GM18507 (cell line): Measurements from ENCODE around the gene PTGIR.
A peak's percentile ranks its signal among the peaks of the same experiment; 100 is the strongest.

Experiments used
- DNase-seq: peaks from one replicate; pipeline ENCODE4 v3.0.0; 2011; ENCODE audit warnings: low read depth; ENCODE audit not compliant: insufficient read length; ENCODE audit errors: extremely low spot score
- FAIRE-seq: peaks from 2 replicates; lab custom pipeline; 2011; peaks lifted over from hg19 to GRCh38; lab: Jason Lieb, UNC

The PTGIR gene

GRCh38 chr19:46602392-46603194 lies 22.3 kb downstream of the PTGIR start:
- FAIRE-seq (no peak), DNase-seq (no peak)

GRCh38 chr19:46601318-46602224 lies 23.3 kb downstream of the PTGIR start, which contains the start of gene CALM3:
Gene CALM3, plus strand, starts transcription at chr19:46601330. Its CDS starts 105 bp downstream, at chr19:46601435.
- DNase-seq (no peak), FAIRE-seq (peak; percentile 9)

GRCh38 chr19:46600384-46601317 lies 24.2 kb downstream of the PTGIR start:
- peak; percentile 94 for FAIRE-seq
- peak; percentile 87 for DNase-seq

- FAIRE-seq, result peak; percentile 45
These were observed 25.0 kb downstream of the PTGIR start for GRCh38 chr19:46599716-46600373.

GRCh38 chr19:46598372-46598917 lies 26.4 kb downstream of the PTGIR start:
- no peak for DNase-seq
- no peak for FAIRE-seq

More at GRCh38 chr19:46599716-46600373, 25.0 kb downstream of the PTGIR start:
- no peak for DNase-seq

- DNase-seq (no peak), FAIRE-seq (no peak)
These were observed 28.9 kb downstream of the PTGIR start for GRCh38 chr19:46596008-46596407.

GRCh38 chr19:46591870-46592269 lies 33.0 kb downstream of the PTGIR start:
- no peak for DNase-seq
- FAIRE-seq, result no peak

- DNase-seq, result no peak
- FAIRE-seq, result no peak
These were observed 33.6 kb downstream of the PTGIR start for GRCh38 chr19:46591254-46591653.

GRCh38 chr19:46587861-46588260 lies 37.0 kb downstream of the PTGIR start:
- no peak for DNase-seq
- FAIRE-seq, result no peak

GRCh38 chr19:46586294-46586693 lies 38.6 kb downstream of the PTGIR start:
- DNase-seq (no peak), FAIRE-seq (no peak)

GRCh38 chr19:46585539-46585938 lies 39.4 kb downstream of the PTGIR start:
- no peak for FAIRE-seq
- DNase-seq, result no peak

GRCh38 chr19:46580247-46580646 lies 44.6 kb downstream of the PTGIR start:
- no peak for DNase-seq
- FAIRE-seq, result no peak

GRCh38 chr19:46579361-46579879 lies 45.5 kb downstream of the PTGIR start:
- FAIRE-seq, result no peak
- no peak for DNase-seq

GRCh38 chr19:46578450-46578849 lies 46.4 kb downstream of the PTGIR start:
- no peak for DNase-seq
- FAIRE-seq, result no peak

GRCh38 chr19:46574533-46574932 lies 50.4 kb downstream of the PTGIR start:
- FAIRE-seq (no peak), DNase-seq (no peak)

GRCh38 chr19:46573679-46574498 lies 51.0 kb downstream of the PTGIR start:
- no peak for FAIRE-seq
- no peak for DNase-seq

GRCh38 chr19:46571495-46571894 lies 53.4 kb downstream of the PTGIR start:
- FAIRE-seq, result no peak
- DNase-seq, result no peak
